Measurements from ENCODE around the gene THAP3. TPM values are rescaled to one million over a fixed set of nuclear protein-coding genes. Genes with fewer than 3 reads are reported as not detected.

THAP3 gene
- total RNA-seq, 1 experiment from 2014 or later: 14.6 TPM

- no peaks in the 10 kb centered on the region for H4K20me1 ChIP-seq (ENCODE audit: insufficient read depth)
- H3K4me2 ChIP-seq: no peak overlapping the region
- TF ChIP-seq, protein P1, sequence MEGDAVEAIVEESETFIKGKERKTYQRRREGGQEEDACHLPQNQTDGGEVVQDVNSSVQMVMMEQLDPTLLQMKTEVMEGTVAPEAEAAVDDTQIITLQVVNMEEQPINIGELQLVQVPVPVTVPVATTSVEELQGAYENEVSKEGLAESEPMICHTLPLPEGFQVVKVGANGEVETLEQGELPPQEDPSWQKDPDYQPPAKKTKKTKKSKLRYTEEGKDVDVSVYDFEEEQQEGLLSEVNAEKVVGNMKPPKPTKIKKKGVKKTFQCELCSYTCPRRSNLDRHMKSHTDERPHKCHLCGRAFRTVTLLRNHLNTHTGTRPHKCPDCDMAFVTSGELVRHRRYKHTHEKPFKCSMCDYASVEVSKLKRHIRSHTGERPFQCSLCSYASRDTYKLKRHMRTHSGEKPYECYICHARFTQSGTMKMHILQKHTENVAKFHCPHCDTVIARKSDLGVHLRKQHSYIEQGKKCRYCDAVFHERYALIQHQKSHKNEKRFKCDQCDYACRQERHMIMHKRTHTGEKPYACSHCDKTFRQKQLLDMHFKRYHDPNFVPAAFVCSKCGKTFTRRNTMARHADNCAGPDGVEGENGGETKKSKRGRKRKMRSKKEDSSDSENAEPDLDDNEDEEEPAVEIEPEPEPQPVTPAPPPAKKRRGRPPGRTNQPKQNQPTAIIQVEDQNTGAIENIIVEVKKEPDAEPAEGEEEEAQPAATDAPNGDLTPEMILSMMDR (conservative IDR thresholded peaks at IDR 0.05): no peak
- TF ChIP-seq EZH2 (IDR thresholded peaks at IDR 0.05; ENCODE audit: low read depth): no peak
- 0 out of 2 replicates have a peak, but pooled peaks cover 7% of the 10 kb centered on the region for H3K79me2 ChIP-seq (ENCODE audit: low read depth)
- no peaks in the 10 kb centered on the region for H3K9me2 ChIP-seq (ENCODE audit: insufficient read depth)
- no TSS peak for BruUV-seq (replicated peaks)
- no peak overlapping the region for H3K27ac ChIP-seq
- ChIA-PET POLR2A (ENCODE audit: unreplicated experiment) (no interaction called here), CTCF (no interaction called here)
- intact Hi-C loops (cut with micrococcal nuclease; ENCODE audit: unreplicated experiment): no loop called here
- no peak overlapping the region for H2AFZ ChIP-seq
- no peaks in the 10 kb centered on the region for H3K4me1 ChIP-seq (replicated peaks; ENCODE audit: insufficient read depth)
- no peak overlapping the region for H3K4me3 ChIP-seq
- H3K27me3 ChIP-seq (ENCODE audit: insufficient read depth, low read depth): no peaks in the 10 kb centered on the region
- H3K9me3 ChIP-seq (ENCODE audit: insufficient read depth, low read depth): no peaks in the 10 kb centered on the region
- DNase-seq: no peak
- no peaks in the 10 kb centered on the region for H3K36me3 ChIP-seq (ENCODE audit: low read depth)
- H3F3A ChIP-seq (ENCODE audit: insufficient read depth, low read depth): no peaks in the 10 kb centered on the region; the same call in 1 of the 2 replicates
Measured at GRCh38 chr1:6591644-6592043, 33.0 kb upstream of the THAP3 start.

DNA sequence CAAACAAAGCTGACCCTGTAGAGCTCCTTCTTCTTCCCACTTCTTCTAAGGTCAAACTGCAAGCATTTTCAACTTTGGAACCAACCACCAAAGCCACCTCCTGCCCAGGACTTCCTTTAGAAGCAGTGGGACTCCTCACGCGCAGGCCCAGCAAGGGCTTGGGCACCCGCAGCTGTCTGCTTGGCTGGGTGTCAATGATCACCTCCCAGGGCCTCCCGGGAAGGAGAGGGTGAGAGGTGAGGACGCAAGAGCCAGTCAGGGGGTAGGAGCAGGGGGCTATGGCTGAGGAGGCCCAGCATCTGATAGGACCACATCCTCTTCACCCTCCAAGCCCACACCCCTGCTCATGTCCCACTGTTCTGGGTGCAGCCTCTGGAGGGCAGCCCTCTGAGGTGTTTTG is 32.2 kb upstream of the THAP3 start:
- no peaks in the 10 kb centered on the region; the same call in 1 of the 2 replicates for H3F3A ChIP-seq (ENCODE audit: insufficient read depth, low read depth)
- H3K27ac ChIP-seq: no peak overlapping the region
- no peak overlapping the region for H3K4me2 ChIP-seq
- H4K20me1 ChIP-seq (ENCODE audit: insufficient read depth): no peaks in the 10 kb centered on the region
- no peaks in the 10 kb centered on the region for H3K9me3 ChIP-seq (ENCODE audit: insufficient read depth, low read depth)
- no peaks in the 10 kb centered on the region for H3K36me3 ChIP-seq (ENCODE audit: low read depth)
- no peaks in the 10 kb centered on the region for H3K4me1 ChIP-seq (replicated peaks; ENCODE audit: insufficient read depth)
- no peak overlapping the region for H2AFZ ChIP-seq
- POLR2A ChIA-PET (ENCODE audit: unreplicated experiment): interaction anchor here (0.6 kb wide), 1 partner anchor 13 kb away, joined by 8 read pairs; the partner anchor contains the start of gene ZBTB48
- no peaks in the 10 kb centered on the region for H3K9me2 ChIP-seq (ENCODE audit: insufficient read depth)
- intact Hi-C loops (cut with micrococcal nuclease; ENCODE audit: unreplicated experiment): no loop called here
- no peak for DNase-seq
- no peak for TF ChIP-seq EZH2 (IDR thresholded peaks at IDR 0.05; ENCODE audit: low read depth)
- TF ChIP-seq, protein P1 (conservative IDR thresholded peaks at IDR 0.05): no peak
- H3K4me3 ChIP-seq: no peak overlapping the region
- BruUV-seq (replicated peaks): no TSS peak
- CTCF ChIA-PET: no interaction called here
- no peaks in the 10 kb centered on the region for H3K27me3 ChIP-seq (ENCODE audit: insufficient read depth, low read depth)
- H3K79me2 ChIP-seq (ENCODE audit: low read depth): peaks cover 10% of the 10 kb centered on the region; the same call in 1 of the 2 replicates

- H3K27ac ChIP-seq: no peak overlapping the region
- no peaks in the 10 kb centered on the region for H3K27me3 ChIP-seq (ENCODE audit: insufficient read depth, low read depth)
- H3K4me2 ChIP-seq: no peak overlapping the region
- no peaks in the 10 kb centered on the region; the same call in 1 of the 2 replicates for H3F3A ChIP-seq (ENCODE audit: insufficient read depth, low read depth)
- H3K36me3 ChIP-seq (ENCODE audit: low read depth): no peaks in the 10 kb centered on the region
- H4K20me1 ChIP-seq (ENCODE audit: insufficient read depth): no peaks in the 10 kb centered on the region; the same call in 1 of the 2 replicates
- no peaks in the 10 kb centered on the region for H3K9me2 ChIP-seq (ENCODE audit: insufficient read depth)
- no peak overlapping the region for H3K4me3 ChIP-seq
- TF ChIP-seq, protein P1 (conservative IDR thresholded peaks at IDR 0.05): no peak
- no peak for TF ChIP-seq EZH2 (IDR thresholded peaks at IDR 0.05; ENCODE audit: low read depth)
- H3K79me2 ChIP-seq (ENCODE audit: low read depth): peaks cover 16% of the 10 kb centered on the region; the same call in 1 of the 2 replicates
- CTCF ChIA-PET: no interaction called here
- POLR2A ChIA-PET (ENCODE audit: unreplicated experiment): interaction anchor here (0.6 kb wide), 1 partner anchor 13 kb away, joined by 8 read pairs; the partner anchor contains the start of gene ZBTB48
- no peak overlapping the region for H2AFZ ChIP-seq
- intact Hi-C loops (cut with micrococcal nuclease; ENCODE audit: unreplicated experiment): no loop called here
- no peaks in the 10 kb centered on the region for H3K4me1 ChIP-seq (replicated peaks; ENCODE audit: insufficient read depth)
- H3K9me3 ChIP-seq (ENCODE audit: insufficient read depth, low read depth): no peaks in the 10 kb centered on the region
- DNase-seq: no peak
- BruUV-seq (replicated peaks): no TSS peak
Measured at GRCh38 chr1:6592865-6593593, 31.6 kb upstream of the THAP3 start.

Measured in PC-9 (cell line).